Lower lobe of right lung (tissue), 2 donors: ENCODE data around the gene ZNF438. TPM values are rescaled to one million over a fixed set of nuclear protein-coding genes. Genes with fewer than 3 reads are reported as not detected.

ENCODE experiments used
- ATAC-seq, 2 donors: fragments of 200-7000 bp; cut with Tn5 transposase; one replicate each; pipeline ENCODE4 v1.9.1; 2020 to 2022; ENCODE audit warnings: mild to moderate bottlenecking in 2 of 2, moderate library complexity in 2 of 2
- DNase-seq: peaks from one replicate; pipeline ENCODE4 v3.0.0-alpha.2; 2020
- H3K27ac ChIP-seq: fragments of 200-600 bp; one replicate; pipeline ENCODE4 v1.8.0; 2022
- H3K27me3 ChIP-seq: fragments of 200-600 bp; one replicate; pipeline ENCODE4 v1.8.0; 2022; ENCODE audit warnings: low read depth
- H3K36me3 ChIP-seq: fragments of 200-600 bp; one replicate; pipeline ENCODE4 v1.8.0; 2022; ENCODE audit warnings: mild to moderate bottlenecking
- H3K4me1 ChIP-seq: fragments of 200-600 bp; one replicate; pipeline ENCODE4 v1.8.0; 2022
- H3K4me3 ChIP-seq: fragments of 200-600 bp; one replicate; pipeline ENCODE4 v1.8.0; 2022; ENCODE audit warnings: mild to moderate bottlenecking
- H3K9me3 ChIP-seq: fragments of 200-600 bp; one replicate; pipeline ENCODE4 v1.8.0; 2022
- CTCF ChIP-seq: fragments of 200-600 bp; IDR thresholded peaks from one replicate; pipeline ENCODE4 v1.8.0; 2022; ENCODE audit warnings: antibody characterized with exemption, mild to moderate bottlenecking
- intact Hi-C: fragments of 100-400 bp; cut with DNase I; formaldehyde crosslinking; loops from one replicate; pipeline ENCODE4 v1.11.0; 2022
- total RNA-seq: library from RNA; stranded (reverse); fragmentation: NEBNext Ultra II Directional; extraction: Animal tissue kit (Norgen Biotek cat#: 25700); gene quantifications from one replicate; pipeline ENCODE4 v1.2.1, GENCODE V29; 2021
- donor health status: DM: no; HTN: yes; CAD: no; lungs with severe emphysema.

Gene ZNF438
- total RNA-seq, 1 donor from 2014 or later = 15.2 TPM

- Histone ChIP-seq H3K4me3 (no peak overlapping the region), H3K9me3 (peaks cover 15% of the 10 kb centered on the region), H3K4me1 (peaks cover 40% of the 10 kb centered on the region), H3K36me3 (no peaks in the 10 kb centered on the region), H3K27ac (no peak overlapping the region), H3K27me3 (no peaks in the 10 kb centered on the region)
- intact Hi-C loops = no loop called here
- no peak for TF ChIP-seq CTCF
- DNase-seq = no peak
- no peak for ATAC-seq
Observed at GRCh38 chr10:30993155-30993554, 38.5 kb downstream of the ZNF438 start.

GRCh38 chr10:30992681-30993080 lies 39.0 kb downstream of the ZNF438 start:
- Histone ChIP-seq H3K9me3 (peaks cover 15% of the 10 kb centered on the region), H3K36me3 (no peaks in the 10 kb centered on the region), H3K4me1 (peaks cover 40% of the 10 kb centered on the region), H3K4me3 (no peak overlapping the region), H3K27ac (no peak overlapping the region), H3K27me3 (no peaks in the 10 kb centered on the region)
- ATAC-seq (no peak), DNase-seq (no peak)
- TF ChIP-seq CTCF = no peak
- intact Hi-C loops = no loop called here

- peaks cover 15% of the 10 kb centered on the region for H3K9me3 ChIP-seq
- no peaks in the 10 kb centered on the region for H3K27me3 ChIP-seq
- intact Hi-C loops = no loop called here
- no peaks in the 10 kb centered on the region for H3K36me3 ChIP-seq
- peak; percentile 59 to 68 for ATAC-seq
- peak overlapping the region; percentile 10 for H3K27ac ChIP-seq
- TF ChIP-seq CTCF = no peak
- H3K4me3 ChIP-seq = no peak overlapping the region
- peaks cover 34% of the 10 kb centered on the region for H3K4me1 ChIP-seq
- no peak for DNase-seq
Observed at GRCh38 chr10:30991647-30992011, 40.0 kb downstream of the ZNF438 start.

- H3K36me3 ChIP-seq = no peaks in the 10 kb centered on the region
- peak overlapping the region; percentile 10 for H3K27ac ChIP-seq
- peak; percentile 15 to 26 for ATAC-seq
Observed at GRCh38 chr10:30990971-30991646, 40.6 kb downstream of the ZNF438 start.

GRCh38 chr10:30990351-30990750 lies 41.3 kb downstream of the ZNF438 start:
- Histone ChIP-seq H3K4me3 (no peak overlapping the region), H3K9me3 (peaks cover 8% of the 10 kb centered on the region), H3K36me3 (no peaks in the 10 kb centered on the region), H3K27me3 (no peaks in the 10 kb centered on the region), H3K4me1 (peaks cover 43% of the 10 kb centered on the region), H3K27ac (no peak overlapping the region)
- TF ChIP-seq CTCF = no peak
- intact Hi-C loops = no loop called here
- DNase-seq (no peak), ATAC-seq (no peak)

More at GRCh38 chr10:30990971-30991646, 40.6 kb downstream of the ZNF438 start:
- DNase-seq = no peak
- H3K9me3 ChIP-seq = peaks cover 15% of the 10 kb centered on the region
- no peak for TF ChIP-seq CTCF
- intact Hi-C loops = no loop called here
- H3K4me3 ChIP-seq = no peak overlapping the region
- no peaks in the 10 kb centered on the region for H3K27me3 ChIP-seq
- H3K4me1 ChIP-seq = peaks cover 35% of the 10 kb centered on the region
